ENCODE data around the gene AFF3. TPM values are rescaled to one million over a fixed set of nuclear protein-coding genes. Genes with fewer than 3 reads are reported as not detected.

Gene AFF3
- total and polyA plus RNA-seq, 10 donors, result 6.0 to 92.2 (median 64.0) TPM

DNA sequence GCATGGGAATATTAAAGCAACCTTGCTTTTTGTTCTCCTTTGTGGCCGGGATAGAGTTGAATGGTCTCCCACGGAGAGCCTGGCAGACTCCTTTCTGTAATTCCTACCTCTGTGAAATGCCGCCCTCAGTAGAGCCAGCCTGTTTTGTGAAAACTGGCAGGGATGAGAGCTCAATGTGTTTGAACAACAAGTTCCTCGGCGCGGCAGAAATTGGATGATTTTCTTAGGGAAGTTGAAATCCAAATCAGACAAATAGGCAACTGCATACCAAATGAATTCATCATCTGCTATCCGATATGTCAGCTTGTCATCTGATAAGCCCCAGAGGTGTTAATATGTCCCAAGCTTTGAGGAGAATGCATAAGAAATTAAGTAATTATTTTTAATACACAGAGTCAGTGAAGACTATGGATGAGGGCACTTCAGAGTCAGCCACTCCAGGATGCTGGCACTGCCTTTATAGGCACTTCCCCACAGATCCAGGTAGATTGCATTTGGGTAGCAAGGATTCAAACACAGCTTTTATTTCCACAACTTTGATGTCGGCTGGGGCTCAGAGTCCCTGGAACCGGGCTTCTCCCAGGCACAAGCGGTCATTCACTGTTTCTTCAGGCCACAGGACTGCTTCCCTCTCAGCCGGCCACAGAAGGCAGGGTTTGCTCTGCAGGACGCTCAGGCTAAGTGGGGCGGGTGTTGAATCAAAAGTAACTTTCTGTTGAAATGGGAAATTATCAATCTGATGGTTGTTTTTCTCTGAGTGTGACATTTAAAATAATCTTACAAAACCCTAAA, 569.8 kb downstream of the AFF3 start:
- H3K4me3 ChIP-seq, result no peak overlapping the region
- DNase-seq, result no peak
- TF ChIP-seq POLR2AphosphoS5 (IDR thresholded peaks at IDR 0.05) (no peak), CTCF (IDR thresholded peaks at IDR 0.05 in 8 of 11, conservative IDR thresholded peaks at IDR 0.05 in 3 of 11) (no peak), POLR2A (IDR thresholded peaks at IDR 0.05) (no peak)
- peaks cover 0 to 78% (median 7%) of the 10 kb centered on the region in 6 donors for H3K36me3 ChIP-seq
- H3K9me3 ChIP-seq, result no peaks in the 10 kb centered on the region
- intact Hi-C loops (cut with DNase I; ENCODE audit: low total_unique reads), result no loop called here
- H3K27ac ChIP-seq, result no peak overlapping the region
- peaks cover 0 to 9% (median 0%) of the 10 kb centered on the region in 6 donors for H3K4me1 ChIP-seq
- WGBS, 5 donors, result 83 to 88% (median 86%) methylated on average over 13 of the region's 13 CpGs
- H3K27me3 ChIP-seq (replicated peaks in 1 of 7), result no peaks in the 10 kb centered on the region

DNA sequence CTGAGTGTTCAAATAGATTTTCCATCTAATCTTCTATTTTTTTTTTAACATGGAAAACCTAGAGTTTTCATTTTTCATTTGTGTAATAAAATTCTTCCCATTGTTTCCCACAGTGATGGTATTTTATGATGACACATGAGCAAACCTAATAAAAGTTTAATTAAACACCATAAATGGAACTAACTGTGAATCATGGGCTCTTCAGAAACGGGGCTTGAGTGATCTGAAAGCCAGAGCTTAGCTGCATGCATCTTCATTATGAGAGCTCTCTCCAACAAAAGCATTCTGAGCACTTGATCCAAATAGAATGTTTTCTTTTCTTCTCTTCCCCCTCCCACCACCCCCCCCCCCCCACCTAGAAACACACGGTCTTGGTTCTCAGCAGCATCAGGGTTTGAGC, 570.4 kb downstream of the AFF3 start:
- 63 to 77% (median 71%) methylated on average over 2 of the region's 2 CpGs for WGBS, 5 donors

GRCh38 chr2:99571533-99571932, 570.9 kb downstream of the AFF3 start:
- Histone ChIP-seq H3K9me3 (no peaks in the 10 kb centered on the region), H3K36me3 (peaks cover 0 to 78% (median 7%) of the 10 kb centered on the region in 6 donors), H3K4me3 (no peak overlapping the region), H3K27ac (no peak overlapping the region), H3K4me1 (peaks cover 0 to 9% (median 0%) of the 10 kb centered on the region in 6 donors), H3K27me3 (replicated peaks in 1 of 7) (no peaks in the 10 kb centered on the region)
- intact Hi-C loops (cut with DNase I; ENCODE audit: low total_unique reads), result no loop called here
- TF ChIP-seq POLR2A (IDR thresholded peaks at IDR 0.05) (no peak), CTCF (IDR thresholded peaks at IDR 0.05 in 8 of 11, conservative IDR thresholded peaks at IDR 0.05 in 3 of 11) (no peak), POLR2AphosphoS5 (IDR thresholded peaks at IDR 0.05) (no peak)
- DNase-seq, result no peak
- WGBS, 5 donors, result 88 to 94% (median 90%) methylated on average over 4 of the region's 4 CpGs

More for the DNA sequence above, 570.4 kb downstream of the AFF3 start:
- H3K36me3 ChIP-seq, result peaks cover 0 to 78% (median 7%) of the 10 kb centered on the region in 6 donors
- no peak overlapping the region for H3K4me3 ChIP-seq
- intact Hi-C loops (cut with DNase I; ENCODE audit: low total_unique reads), result no loop called here
- TF ChIP-seq POLR2A (IDR thresholded peaks at IDR 0.05), result no peak
- no peak for TF ChIP-seq POLR2AphosphoS5 (IDR thresholded peaks at IDR 0.05)
- no peak for TF ChIP-seq CTCF (IDR thresholded peaks at IDR 0.05 in 8 of 11, conservative IDR thresholded peaks at IDR 0.05 in 3 of 11)
- DNase-seq, result no peak
- H3K27me3 ChIP-seq (replicated peaks in 1 of 7), result no peaks in the 10 kb centered on the region
- H3K9me3 ChIP-seq, result no peaks in the 10 kb centered on the region
- peaks cover 0 to 9% (median 0%) of the 10 kb centered on the region in 6 donors for H3K4me1 ChIP-seq
- no peak overlapping the region for H3K27ac ChIP-seq

- Histone ChIP-seq H3K4me3 (no peak overlapping the region), H3K9me3 (no peaks in the 10 kb centered on the region), H3K4me1 (peaks cover 0 to 9% (median 0%) of the 10 kb centered on the region in 6 donors), H3K27ac (no peak overlapping the region), H3K27me3 (replicated peaks in 1 of 7) (no peaks in the 10 kb centered on the region), H3K36me3 (peaks cover 0 to 79% (median 7%) of the 10 kb centered on the region in 6 donors)
- TF ChIP-seq POLR2AphosphoS5 (IDR thresholded peaks at IDR 0.05) (no peak), CTCF (IDR thresholded peaks at IDR 0.05 in 8 of 11, conservative IDR thresholded peaks at IDR 0.05 in 3 of 11) (no peak), POLR2A (IDR thresholded peaks at IDR 0.05) (no peak)
- 83 to 96% (median 90%) methylated on average over 4 of the region's 4 CpGs for WGBS, 5 donors
- no peak for DNase-seq
- intact Hi-C loops (cut with DNase I; ENCODE audit: low total_unique reads), result no loop called here
Observed at GRCh38 chr2:99571021-99571420, 571.4 kb downstream of the AFF3 start.

All from spleen (tissue), 11 donors.